HepG2 (cell line): ENCODE results near the gene UBR4. TPM values are rescaled to one million over a fixed set of nuclear protein-coding genes. Genes with fewer than 3 reads are reported as not detected.
A peak's percentile ranks its signal among the peaks of the same experiment; 100 is the strongest.

Source experiments
- AHDC1 ChIP-seq: sonication (generic); formaldehyde crosslinking; IDR thresholded peaks from 2 replicates; pipeline ENCODE4 v1.5.1; 2020; ENCODE audit warnings: mild to moderate bottlenecking, missing genetic modification reagents, borderline replicate concordance
- CAMTA2 ChIP-seq: sonication (generic); formaldehyde crosslinking; IDR thresholded peaks from 2 replicates; pipeline ENCODE4 v1.4.0; 2020; ENCODE audit warnings: mild to moderate bottlenecking, missing genetic modification reagents, borderline replicate concordance
- DPF2 ChIP-seq: sonication (generic); formaldehyde crosslinking; IDR thresholded peaks from 2 replicates; pipeline ENCODE4 v1.4.0; 2020; ENCODE audit warnings: mild to moderate bottlenecking, low read depth, missing genetic modification reagents, borderline replicate concordance
- GABPB1 ChIP-seq: IDR thresholded peaks from 2 replicates; pipeline ENCODE4 v1.6.1; 2016; ENCODE audit warnings: mild to moderate bottlenecking, missing genetic modification reagents, moderate library complexity, missing compliant biosample characterization
- HCFC1 ChIP-seq: fragments of 150-350 bp; IDR thresholded peaks from 2 replicates; pipeline ENCODE4 v1.6.1; 2014; ENCODE audit warnings: low read depth, low read length
- HOXA3 ChIP-seq: sonication (generic); formaldehyde crosslinking; IDR thresholded peaks from 2 replicates; pipeline ENCODE4 v1.5.0; 2020; ENCODE audit warnings: missing genetic modification reagents
- KLF13 ChIP-seq: sonication (generic); formaldehyde crosslinking; IDR thresholded peaks from 2 replicates; pipeline ENCODE4 v1.4.0; 2020; ENCODE audit warnings: mild to moderate bottlenecking, missing genetic modification reagents
- NFE2 ChIP-seq: sonication (generic); formaldehyde crosslinking; IDR thresholded peaks from 2 replicates; pipeline ENCODE4 v1.4.0; 2020; ENCODE audit warnings: missing genetic modification reagents
- NFE2L2 ChIP-seq: fragments of 150-350 bp; IDR thresholded peaks from 2 replicates; pipeline ENCODE4 v1.6.1; 2014; ENCODE audit warnings: low read length
- NR0B2 ChIP-seq: sonication (generic); formaldehyde crosslinking; IDR thresholded peaks from 2 replicates; pipeline ENCODE4 v1.4.0; 2020; ENCODE audit warnings: mild to moderate bottlenecking, missing genetic modification reagents
- NR1H2 ChIP-seq: sonication (generic); formaldehyde crosslinking; IDR thresholded peaks from 2 replicates; pipeline ENCODE4 v1.8.1; 2022; ENCODE audit warnings: low read depth, missing genetic modification reagents, borderline replicate concordance
- PPARG ChIP-seq: conservative IDR thresholded peaks from 2 replicates; pipeline ENCODE4 v1.6.1; 2016; ENCODE audit warnings: missing biosample characterization, missing genetic modification reagents
- SAP130 ChIP-seq: IDR thresholded peaks from 2 replicates; pipeline ENCODE4 v1.6.1; 2016; ENCODE audit warnings: low read depth
- SNRNP70 ChIP-seq: fragments of 200-400 bp; formaldehyde crosslinking; IDR thresholded peaks from 2 replicates; pipeline ENCODE4 v1.6.1; 2017; ENCODE audit warnings: mild to moderate bottlenecking, low read depth, low read length, moderate library complexity
- TCF7L2 ChIP-seq: IDR thresholded peaks from 2 replicates; pipeline ENCODE4 v1.6.1; 2011; ENCODE audit warnings: mild to moderate bottlenecking, low read depth, low read length, moderate library complexity
- ZFP1 ChIP-seq: IDR thresholded peaks from 2 replicates; pipeline ENCODE4 v1.6.1; 2016
- ZNF180 ChIP-seq: sonication (generic); formaldehyde crosslinking; IDR thresholded peaks from 2 replicates; pipeline ENCODE4 v1.4.0; 2020; ENCODE audit warnings: low read depth, missing genetic modification reagents, borderline replicate concordance
- ZNF724P ChIP-seq: sonication (generic); formaldehyde crosslinking; IDR thresholded peaks from 2 replicates; pipeline ENCODE4 v1.8.0; 2022; ENCODE audit warnings: missing genetic modification reagents, borderline replicate concordance
- ZSCAN25 ChIP-seq: sonication (generic); formaldehyde crosslinking; IDR thresholded peaks from 2 replicates; pipeline ENCODE4 v1.8.0; 2022; ENCODE audit warnings: mild to moderate bottlenecking, missing genetic modification reagents
- polyA plus RNA-seq, 8 experiments: library from polyadenylated mRNA; depleted of rRNA in 3 of 8; stranded (reverse) in 7 of 8; unstranded in 1 of 8; fragments of >200 nt; fragmentation: Illumina TruSeq in 4 of 8; extraction: Trizol in 4 of 8; gene quantifications; 2 replicates each; pipeline versions ENCODE4 v1.2.1 to v1.2.3, GENCODE V29; 2011 to 2016; ENCODE audit warnings: low read depth in 4 of 8, missing spikeins in 1 of 8, mixed read lengths in 1 of 8; ENCODE audit not compliant: insufficient read depth in 1 of 8
- total RNA-seq, 5 experiments: library from RNA; depleted of rRNA; stranded (reverse); fragments of >200 nt; fragmentation: Illumina TruSeq; extraction: Trizol; gene quantifications; 2 replicates each; pipeline ENCODE4 v1.2.3, GENCODE V29; 2016; ENCODE audit warnings: low read depth in 1 of 5
- TF ChIP-seq, protein P1 (sequence below): sonication (generic); formaldehyde crosslinking; IDR thresholded peaks from 2 replicates; pipeline ENCODE4 v1.8.0; 2022; ENCODE audit warnings: mild to moderate bottlenecking, missing genetic modification reagents; ENCODE audit not compliant: insufficient replicate concordance

UBR4 gene
- total and polyA plus RNA-seq, 2 of the 13 experiments (the other 11 are each of a cell fraction or from before 2014, with no cell fraction given) = 59.1 to 106 TPM

DNA sequence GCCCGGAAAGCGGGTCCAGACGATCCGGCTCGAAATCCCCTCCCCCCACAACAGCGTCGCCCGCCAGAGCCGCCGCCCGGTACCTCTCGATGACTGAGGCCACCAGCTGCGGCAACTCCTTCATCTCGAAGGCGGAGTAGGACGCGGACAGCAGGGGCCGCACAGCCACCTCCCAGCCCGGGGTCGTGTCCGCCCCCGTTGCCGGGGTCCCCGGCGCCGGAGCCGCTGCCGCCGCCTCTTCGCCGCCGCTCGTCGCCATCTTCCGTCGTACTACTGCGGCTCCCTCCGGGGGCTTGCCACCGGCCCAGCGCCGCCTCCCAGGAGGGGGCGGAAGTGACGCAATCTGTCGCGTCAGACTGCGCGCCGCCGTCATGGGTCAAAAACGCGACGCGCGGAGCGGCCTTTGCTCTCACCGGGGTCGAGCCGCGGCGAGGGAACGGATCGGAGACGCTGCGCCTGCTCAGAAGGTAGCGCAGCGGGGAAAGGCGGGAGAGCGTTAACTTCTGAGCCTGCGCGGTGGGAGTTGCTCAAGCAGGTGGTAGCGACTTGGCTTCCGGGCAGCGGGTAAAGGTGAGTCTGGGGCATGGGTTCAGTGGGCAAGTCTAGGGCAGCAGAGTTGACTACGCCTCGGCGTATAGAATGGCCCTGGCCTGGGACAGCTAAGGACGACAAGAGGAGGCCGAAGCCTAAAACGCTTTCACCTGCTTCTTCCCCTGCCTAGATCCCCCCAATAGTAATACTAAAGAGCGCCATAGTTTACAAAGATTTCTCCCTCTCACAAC, at the start of gene UBR4 (continued):
- TF ChIP-seq ZNF180 (CRISPR knock-in tag) = peak; percentile 89; the same call in 1 of the 2 replicates
- peak; percentile 36 for TF ChIP-seq NR0B2
- TF ChIP-seq, protein P1, sequence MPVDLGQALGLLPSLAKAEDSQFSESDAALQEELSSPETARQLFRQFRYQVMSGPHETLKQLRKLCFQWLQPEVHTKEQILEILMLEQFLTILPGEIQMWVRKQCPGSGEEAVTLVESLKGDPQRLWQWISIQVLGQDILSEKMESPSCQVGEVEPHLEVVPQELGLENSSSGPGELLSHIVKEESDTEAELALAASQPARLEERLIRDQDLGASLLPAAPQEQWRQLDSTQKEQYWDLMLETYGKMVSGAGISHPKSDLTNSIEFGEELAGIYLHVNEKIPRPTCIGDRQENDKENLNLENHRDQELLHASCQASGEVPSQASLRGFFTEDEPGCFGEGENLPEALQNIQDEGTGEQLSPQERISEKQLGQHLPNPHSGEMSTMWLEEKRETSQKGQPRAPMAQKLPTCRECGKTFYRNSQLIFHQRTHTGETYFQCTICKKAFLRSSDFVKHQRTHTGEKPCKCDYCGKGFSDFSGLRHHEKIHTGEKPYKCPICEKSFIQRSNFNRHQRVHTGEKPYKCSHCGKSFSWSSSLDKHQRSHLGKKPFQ (CRISPR knock-in tag) = no peak
- TF ChIP-seq CAMTA2 = no peak; the same call in 1 of the 2 replicates
- TF ChIP-seq ZSCAN25 (CRISPR knock-in tag) = peak; percentile 59; the same call in 1 of the 2 replicates
- TF ChIP-seq NFE2 (CRISPR knock-in tag) = no peak
- peak; percentile 77 for TF ChIP-seq HCFC1
- TF ChIP-seq TCF7L2 = no peak
- TF ChIP-seq GABPB1 (CRISPR knock-in tag) = peak; percentile 99
- TF ChIP-seq NFE2L2 = no peak
- TF ChIP-seq PPARG = no peak; the same call in none of the 2 replicates
- TF ChIP-seq ZNF724P (CRISPR knock-in tag) = 0 out of 2 replicates have a peak, but pooled peaks have one; percentile 7
- TF ChIP-seq SNRNP70 = no peak
- peak; percentile 44; the same call in 1 of the 2 replicates for TF ChIP-seq DPF2 (CRISPR knock-in tag)
- no peak for TF ChIP-seq KLF13
- peak; percentile 100 for TF ChIP-seq HOXA3
- 0 out of 2 replicates have a peak, but pooled peaks have one; percentile 53 for TF ChIP-seq NR1H2 (CRISPR knock-in tag)
- TF ChIP-seq AHDC1 (CRISPR knock-in tag) = no peak
- peak; percentile 92 for TF ChIP-seq SAP130
- 0 out of 2 replicates have a peak, but pooled peaks have one; percentile 67 for TF ChIP-seq ZFP1 (CRISPR knock-in tag)
